Skeletal muscle tissue (tissue), 1 donor: ENCODE results near the gene PANX1. TPM values are rescaled to one million over a fixed set of nuclear protein-coding genes. Genes with fewer than 3 reads are reported as not detected.

Experiments used
- total RNA-seq: library from RNA; depleted of rRNA; stranded (reverse); fragments of >200 nt; gene quantifications from one replicate; pipeline ENCODE4 v1.2.3, GENCODE V29; 2014

PANX1 gene
- total RNA-seq, 1 donor from 2014 or later = 20.4 TPM

Other genes with a start within 250 kb of the PANX1 start
- under 0.01 TPM for gene HEPHL1, start 107.5 kb upstream of the PANX1 start, total RNA-seq
- gene IZUMO1R, start 175.7 kb downstream of the PANX1 start, total RNA-seq = not detected